GM20000 (cell line): Measurements from ENCODE around the gene ALG2.

Experiments used
- DNase-seq: peaks from one replicate; pipeline ENCODE4 v3.0.0; 2012; ENCODE audit warnings: low spot score
- TF ChIP-seq, protein P1 (sequence below): IDR thresholded peaks from 2 replicates; pipeline ENCODE4 v1.5.1; 2012; ENCODE audit warnings: mild to moderate bottlenecking, control low read depth; ENCODE audit errors: extremely low read depth, missing control alignments

ALG2 gene

DNA sequence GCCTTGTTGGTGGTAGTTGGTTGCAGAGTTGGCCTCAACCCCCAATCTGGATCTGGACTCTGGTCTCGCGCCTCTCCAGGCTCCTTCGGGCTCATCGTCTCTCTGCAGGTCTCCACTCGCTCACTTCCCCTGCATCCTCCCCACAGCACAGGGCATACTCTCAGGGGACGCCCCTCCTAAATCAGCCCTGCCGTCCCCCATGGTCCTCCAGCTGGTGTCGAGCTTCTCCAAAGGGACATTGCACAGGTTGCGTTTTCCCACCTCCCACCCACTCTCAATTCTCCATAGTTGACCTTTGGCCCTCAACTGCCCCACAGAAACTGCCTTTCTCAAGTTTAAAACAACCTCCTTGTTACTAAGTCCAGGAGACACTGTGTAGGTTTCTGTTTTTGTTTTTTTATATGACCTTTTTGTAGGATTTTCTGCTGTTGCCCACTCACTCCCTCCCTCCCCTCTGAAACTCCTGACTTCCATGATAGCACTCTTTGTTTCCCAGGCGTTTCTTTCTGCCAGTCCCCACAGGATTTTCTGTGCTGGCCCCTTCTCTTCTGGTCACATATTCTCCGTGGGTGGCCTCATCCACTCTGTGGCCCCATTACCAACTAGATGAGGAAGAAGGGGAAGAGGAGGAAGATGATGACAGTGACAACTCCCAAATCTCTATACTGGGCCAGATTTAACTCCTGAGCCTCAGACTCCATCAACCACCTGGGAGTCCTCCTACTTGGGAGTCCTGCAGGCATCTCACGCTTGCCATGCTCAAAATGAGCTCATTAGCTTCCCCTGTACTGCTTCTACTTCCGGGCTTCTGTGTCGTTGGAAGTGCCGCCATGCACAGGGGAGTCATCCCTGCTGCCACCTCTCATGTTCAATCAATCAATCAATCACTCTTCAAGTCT, 50.3 kb downstream of the ALG2 start:
- TF ChIP-seq, protein P1, sequence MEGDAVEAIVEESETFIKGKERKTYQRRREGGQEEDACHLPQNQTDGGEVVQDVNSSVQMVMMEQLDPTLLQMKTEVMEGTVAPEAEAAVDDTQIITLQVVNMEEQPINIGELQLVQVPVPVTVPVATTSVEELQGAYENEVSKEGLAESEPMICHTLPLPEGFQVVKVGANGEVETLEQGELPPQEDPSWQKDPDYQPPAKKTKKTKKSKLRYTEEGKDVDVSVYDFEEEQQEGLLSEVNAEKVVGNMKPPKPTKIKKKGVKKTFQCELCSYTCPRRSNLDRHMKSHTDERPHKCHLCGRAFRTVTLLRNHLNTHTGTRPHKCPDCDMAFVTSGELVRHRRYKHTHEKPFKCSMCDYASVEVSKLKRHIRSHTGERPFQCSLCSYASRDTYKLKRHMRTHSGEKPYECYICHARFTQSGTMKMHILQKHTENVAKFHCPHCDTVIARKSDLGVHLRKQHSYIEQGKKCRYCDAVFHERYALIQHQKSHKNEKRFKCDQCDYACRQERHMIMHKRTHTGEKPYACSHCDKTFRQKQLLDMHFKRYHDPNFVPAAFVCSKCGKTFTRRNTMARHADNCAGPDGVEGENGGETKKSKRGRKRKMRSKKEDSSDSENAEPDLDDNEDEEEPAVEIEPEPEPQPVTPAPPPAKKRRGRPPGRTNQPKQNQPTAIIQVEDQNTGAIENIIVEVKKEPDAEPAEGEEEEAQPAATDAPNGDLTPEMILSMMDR = no peak
- DNase-seq = no peak

- no peak for DNase-seq
- TF ChIP-seq, protein P1 = no peak
Observed at GRCh38 chr9:99169982-99170761, 51.6 kb downstream of the ALG2 start.

GRCh38 chr9:99169086-99169485, 52.7 kb downstream of the ALG2 start:
- DNase-seq = no peak
- TF ChIP-seq, protein P1 = no peak

DNA sequence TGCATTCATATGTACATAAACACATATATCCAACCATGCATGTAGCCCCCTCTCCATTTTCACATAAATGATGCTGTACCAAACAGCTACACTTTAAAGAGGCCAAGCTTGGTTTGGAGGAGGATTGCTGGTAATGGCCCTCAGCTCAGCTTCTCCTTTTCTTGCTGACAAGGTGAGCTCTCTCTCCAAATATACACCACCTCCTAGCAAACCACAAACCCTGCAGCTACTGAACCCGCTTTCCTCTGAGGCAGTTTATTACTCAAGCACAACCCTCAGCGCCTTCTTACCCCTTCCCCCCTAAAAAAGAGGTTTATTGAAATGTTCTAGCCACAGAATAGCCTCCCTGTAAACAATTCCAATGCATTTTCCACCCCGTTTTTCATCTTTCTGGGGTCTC, 54.0 kb downstream of the ALG2 start:
- no peak for DNase-seq
- TF ChIP-seq, protein P1 = no peak

GRCh38 chr9:99167119-99167518, 54.6 kb downstream of the ALG2 start:
- no peak for DNase-seq
- TF ChIP-seq, protein P1 = no peak
